SW480 (cell line): ENCODE measurements around the gene ZNF79.

Source experiments
- DNase-seq: peaks from one replicate; pipeline ENCODE4 v3.0.0-alpha.2; 2016; ENCODE audit warnings: low spot score

Gene ZNF79

GRCh38 chr9:127398275-127398647 lies 25.9 kb upstream of the ZNF79 start:
- no peak for DNase-seq

- DNase-seq: no peak
These were observed 25.3 kb upstream of the ZNF79 start for GRCh38 chr9:127398715-127399400.

- DNase-seq: no peak
These were observed 24.4 kb upstream of the ZNF79 start for GRCh38 chr9:127399736-127400269.

GRCh38 chr9:127402401-127403090 lies 21.6 kb upstream of the ZNF79 start:
- no peak for DNase-seq

GRCh38 chr9:127403507-127404192 lies 20.5 kb upstream of the ZNF79 start:
- no peak for DNase-seq

GRCh38 chr9:127404631-127405030 lies 19.6 kb upstream of the ZNF79 start:
- DNase-seq: no peak

- no peak for DNase-seq
These were observed 18.6 kb upstream of the ZNF79 start for GRCh38 chr9:127405344-127406125.

- no peak for DNase-seq
These were observed 17.2 kb upstream of the ZNF79 start for GRCh38 chr9:127406799-127407491.

- no peak for DNase-seq
These were observed 16.7 kb upstream of the ZNF79 start for GRCh38 chr9:127407492-127407843.

- no peak for DNase-seq
These were observed 13.1 kb upstream of the ZNF79 start for GRCh38 chr9:127411122-127411521.

- no peak for DNase-seq
These were observed 9.0 kb upstream of the ZNF79 start for GRCh38 chr9:127415141-127415540.

- DNase-seq: no peak
These were observed 8.5 kb upstream of the ZNF79 start for GRCh38 chr9:127415657-127416056.

- no peak for DNase-seq
These were observed 6.8 kb upstream of the ZNF79 start for GRCh38 chr9:127417131-127418036.

- peak; percentile 51 for DNase-seq
These were observed 6.1 kb upstream of the ZNF79 start for GRCh38 chr9:127418037-127418471.

- no peak for DNase-seq
These were observed 4.8 kb upstream of the ZNF79 start for GRCh38 chr9:127419348-127419747.

- DNase-seq: no peak
These were observed 3.1 kb upstream of the ZNF79 start for GRCh38 chr9:127421057-127421456.

GRCh38 chr9:127422133-127422782 lies 1.9 kb upstream of the ZNF79 start:
- no peak for DNase-seq

- DNase-seq: no peak
These were observed 1.4 kb upstream of the ZNF79 start for GRCh38 chr9:127422787-127423186.

GRCh38 chr9:127423476-127423933 lies 677 bp upstream of the ZNF79 start:
- no peak for DNase-seq

GRCh38 chr9:127424676-127424999 lies 456 bp downstream of the ZNF79 start:
- peak; percentile 38 for DNase-seq
